Tibial nerve (tissue), 4 donors: Measurements from ENCODE around the gene DMD. TPM values are rescaled to one million over a fixed set of nuclear protein-coding genes. Genes with fewer than 3 reads are reported as not detected.

Experiments used
- DNase-seq, 2 donors: peaks; one replicate each; pipeline ENCODE4 v3.0.0-alpha.2; 2019; ENCODE audit warnings: low spot score in 2 of 2
- H3K27ac ChIP-seq, 4 donors: fragments of 200-600 bp; sonication (generic) in 3 of 4; one replicate each; pipeline ENCODE4 v1.5.1; 2017 to 2019; ENCODE audit warnings: mild to moderate bottlenecking in 1 of 4
- H3K27me3 ChIP-seq, 2 donors: fragments of 200-600 bp; sonication (generic) in 1 of 2; one replicate each; pipeline versions ENCODE4 v1.5.1 to v1.6.0; 2017 to 2019
- H3K36me3 ChIP-seq, 3 donors: fragments of 200-600 bp; sonication (generic); one replicate each; pipeline ENCODE4 v1.5.1; 2018 to 2019
- H3K4me1 ChIP-seq, 4 donors: fragments of 200-600 bp; sonication (generic) in 3 of 4; one replicate each; pipeline ENCODE4 v1.5.1; 2017 to 2019
- H3K4me3 ChIP-seq, 4 donors: fragments of 200-600 bp; sonication (generic) in 3 of 4; one replicate each; pipeline ENCODE4 v1.5.1; 2017 to 2019; ENCODE audit warnings: mild to moderate bottlenecking in 1 of 4, moderate library complexity in 1 of 4
- H3K9me3 ChIP-seq, 4 donors: fragments of 200-600 bp; sonication (generic) in 3 of 4; one replicate each; pipeline ENCODE4 v1.5.1; 2017 to 2019
- EP300 ChIP-seq, 2 donors: sonication (generic); formaldehyde crosslinking; IDR thresholded peaks; one replicate each; pipeline ENCODE4 v1.6.1; 2017; ENCODE audit warnings: antibody characterized with exemption in 2 of 2, mild to moderate bottlenecking in 1 of 2
- POLR2A ChIP-seq, 2 donors: fragments of 450-650 bp; IDR thresholded peaks; one replicate each; pipeline ENCODE4 v1.6.1; 2017; ENCODE audit warnings: antibody characterized with exemption in 2 of 2, mild to moderate bottlenecking in 2 of 2, moderate library complexity in 2 of 2
- WGBS, 2 donors: methylation state at CpG; one replicate each; pipeline ENCODE4 v1.1.5; 2018; 5-methylcytosine and 5-hydroxymethylcytosine counted together
- total RNA-seq, 4 donors: library from RNA; depleted of rRNA; stranded (reverse); fragments of >200 nt; gene quantifications; one replicate each; pipeline ENCODE4 v1.1.0, GENCODE V29; 2016
- TF ChIP-seq, protein P1 (sequence below), 5 experiments: fragments of 200-600 bp in 3 of 5; fragments of 450-650 bp in 2 of 5; sonication (generic) in 3 of 5; IDR thresholded peaks; one replicate each; pipeline ENCODE4 v1.5.1; 2016 to 2019; ENCODE audit warnings: antibody characterized with exemption in 5 of 5, mild to moderate bottlenecking in 3 of 5, moderate library complexity in 2 of 5

DMD gene
- total RNA-seq, 4 donors from 2014 or later: 156 to 345 (median 245) TPM

DNA sequence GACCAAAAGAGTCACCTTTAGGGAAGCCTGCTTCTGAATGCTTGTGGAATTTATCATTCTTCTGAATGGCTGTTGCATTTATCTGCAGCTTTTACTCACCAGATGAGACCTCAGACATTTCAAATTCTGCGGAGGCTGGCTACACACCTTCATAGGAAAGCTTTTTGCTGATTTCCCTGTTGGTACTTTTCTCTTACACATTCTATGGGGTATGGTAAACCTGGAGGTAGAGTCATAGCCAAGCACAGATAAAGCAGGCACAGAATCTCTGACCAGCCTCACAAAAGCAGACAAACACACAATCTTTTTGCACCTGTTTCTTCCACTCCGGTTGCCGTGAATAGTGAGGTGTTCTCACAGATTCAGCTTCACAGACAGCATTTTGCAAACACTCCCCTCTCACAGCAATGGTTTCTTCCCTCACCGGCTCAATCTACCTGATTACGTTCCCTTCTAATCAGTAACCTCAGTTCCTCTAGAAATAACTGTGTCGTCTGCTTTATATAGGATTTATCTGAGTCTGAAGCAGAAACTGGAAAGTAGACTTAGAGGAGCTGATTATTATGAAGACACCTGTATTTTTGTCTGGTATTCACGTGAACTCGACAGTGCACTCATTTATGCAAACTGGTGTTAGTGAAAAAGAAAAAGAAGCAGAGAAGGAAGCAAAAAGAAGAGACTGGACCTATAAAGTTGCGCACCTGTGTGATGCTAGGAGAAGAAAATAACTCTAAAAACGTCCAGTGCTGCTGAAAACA is 83.1 kb downstream of the DMD start:
- H3K9me3 ChIP-seq: no peaks in the 10 kb centered on the region
- no peaks in the 10 kb centered on the region for H3K4me1 ChIP-seq
- TF ChIP-seq EP300 (IDR thresholded peaks at IDR 0.05) (no peak), POLR2A (IDR thresholded peaks at IDR 0.05) (no peak)
- TF ChIP-seq, protein P1, sequence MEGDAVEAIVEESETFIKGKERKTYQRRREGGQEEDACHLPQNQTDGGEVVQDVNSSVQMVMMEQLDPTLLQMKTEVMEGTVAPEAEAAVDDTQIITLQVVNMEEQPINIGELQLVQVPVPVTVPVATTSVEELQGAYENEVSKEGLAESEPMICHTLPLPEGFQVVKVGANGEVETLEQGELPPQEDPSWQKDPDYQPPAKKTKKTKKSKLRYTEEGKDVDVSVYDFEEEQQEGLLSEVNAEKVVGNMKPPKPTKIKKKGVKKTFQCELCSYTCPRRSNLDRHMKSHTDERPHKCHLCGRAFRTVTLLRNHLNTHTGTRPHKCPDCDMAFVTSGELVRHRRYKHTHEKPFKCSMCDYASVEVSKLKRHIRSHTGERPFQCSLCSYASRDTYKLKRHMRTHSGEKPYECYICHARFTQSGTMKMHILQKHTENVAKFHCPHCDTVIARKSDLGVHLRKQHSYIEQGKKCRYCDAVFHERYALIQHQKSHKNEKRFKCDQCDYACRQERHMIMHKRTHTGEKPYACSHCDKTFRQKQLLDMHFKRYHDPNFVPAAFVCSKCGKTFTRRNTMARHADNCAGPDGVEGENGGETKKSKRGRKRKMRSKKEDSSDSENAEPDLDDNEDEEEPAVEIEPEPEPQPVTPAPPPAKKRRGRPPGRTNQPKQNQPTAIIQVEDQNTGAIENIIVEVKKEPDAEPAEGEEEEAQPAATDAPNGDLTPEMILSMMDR (IDR thresholded peaks at IDR 0.05): no peak
- H3K36me3 ChIP-seq: no peaks in the 10 kb centered on the region
- H3K27ac ChIP-seq: no peak overlapping the region
- no peak for DNase-seq
- peaks cover 0 to 3% of the 10 kb centered on the region in 2 donors for H3K27me3 ChIP-seq
- WGBS, 2 donors: 65 to 80% methylated on average over 10 of the region's 10 CpGs
- H3K4me3 ChIP-seq: no peak overlapping the region

- no peaks in the 10 kb centered on the region for H3K9me3 ChIP-seq
- no peak for DNase-seq
- peaks cover 0 to 3% of the 10 kb centered on the region in 2 donors for H3K27me3 ChIP-seq
- H3K4me3 ChIP-seq: no peak overlapping the region
- H3K4me1 ChIP-seq: no peaks in the 10 kb centered on the region
- no peak for TF ChIP-seq POLR2A (IDR thresholded peaks at IDR 0.05)
- TF ChIP-seq EP300 (IDR thresholded peaks at IDR 0.05): no peak
- TF ChIP-seq, protein P1 (IDR thresholded peaks at IDR 0.05): no peak
- no peak overlapping the region for H3K27ac ChIP-seq
- WGBS, 2 donors: 40 to 47% methylated on average over 6 of the region's 6 CpGs
- no peaks in the 10 kb centered on the region for H3K36me3 ChIP-seq
Measured at GRCh38 chrX:33126469-33126868, 84.9 kb downstream of the DMD start.

GRCh38 chrX:33109858-33110257 is 101.5 kb downstream of the DMD start:
- H3K27ac ChIP-seq: no peak overlapping the region
- no peaks in the 10 kb centered on the region for H3K4me1 ChIP-seq
- no peaks in the 10 kb centered on the region for H3K27me3 ChIP-seq
- H3K36me3 ChIP-seq: no peaks in the 10 kb centered on the region
- 37 to 40% methylated on average over 3 of the region's 3 CpGs for WGBS, 2 donors
- H3K4me3 ChIP-seq: no peak overlapping the region
- no peak for DNase-seq
- no peaks in the 10 kb centered on the region for H3K9me3 ChIP-seq
- TF ChIP-seq, protein P1 (IDR thresholded peaks at IDR 0.05): no peak
- TF ChIP-seq EP300 (IDR thresholded peaks at IDR 0.05): no peak

DNA sequence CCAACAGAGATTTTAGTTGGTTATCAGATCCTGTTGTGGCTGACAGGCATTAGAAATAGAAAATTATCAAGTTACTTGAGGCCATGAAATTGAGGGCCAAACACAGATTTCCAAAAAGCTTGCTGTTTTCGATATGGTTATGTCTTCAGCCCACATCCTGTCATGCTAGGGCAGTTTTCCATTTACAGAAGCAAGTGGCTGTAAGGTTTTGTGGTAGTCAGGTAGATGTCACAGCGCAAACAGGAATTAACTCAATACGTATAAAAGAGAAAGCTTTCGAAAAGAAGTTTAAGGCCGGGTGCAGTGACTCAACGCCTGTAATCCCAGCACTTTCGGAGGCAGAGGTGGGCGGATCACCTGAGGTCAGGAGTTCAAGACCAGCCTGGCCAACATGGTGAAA is 104.6 kb downstream of the DMD start:
- TF ChIP-seq, protein P1 (IDR thresholded peaks at IDR 0.05): no peak
- no peak for TF ChIP-seq POLR2A (IDR thresholded peaks at IDR 0.05)
- TF ChIP-seq EP300 (IDR thresholded peaks at IDR 0.05): no peak
- Histone ChIP-seq H3K4me1 (no peaks in the 10 kb centered on the region), H3K27ac (no peak overlapping the region), H3K9me3 (no peaks in the 10 kb centered on the region), H3K4me3 (no peak overlapping the region), H3K27me3 (peaks cover 0 to 4% of the 10 kb centered on the region in 2 donors), H3K36me3 (no peaks in the 10 kb centered on the region)
- DNase-seq: no peak
- 92 to 93% methylated on average over 8 of the region's 8 CpGs for WGBS, 2 donors

- no peak for DNase-seq
- WGBS, 2 donors: 57 to 59% methylated on average over 3 of the region's 3 CpGs
- no peaks in the 10 kb centered on the region for H3K36me3 ChIP-seq
- TF ChIP-seq POLR2A (IDR thresholded peaks at IDR 0.05) (no peak), EP300 (IDR thresholded peaks at IDR 0.05) (no peak)
- TF ChIP-seq, protein P1 (IDR thresholded peaks at IDR 0.05): no peak
- no peak overlapping the region for H3K27ac ChIP-seq
- H3K4me1 ChIP-seq: no peaks in the 10 kb centered on the region
- H3K9me3 ChIP-seq: no peaks in the 10 kb centered on the region
- no peaks in the 10 kb centered on the region for H3K27me3 ChIP-seq
- H3K4me3 ChIP-seq: no peak overlapping the region
Measured at GRCh38 chrX:33095079-33095478, 116.3 kb downstream of the DMD start.
